GM23248 (cell line): Measurements from ENCODE around the gene HDAC8. TPM values are rescaled to one million over a fixed set of nuclear protein-coding genes. Genes with fewer than 3 reads are reported as not detected.
A peak's percentile ranks its signal among the peaks of the same experiment; 100 is the strongest.

Experiments used
- DNase-seq: peaks from one replicate; pipeline ENCODE4 v3.0.0-alpha.2; 2015
- H2AFZ ChIP-seq: fragments of 200-600 bp; sonication (generic); 2 replicates; pipeline ENCODE4 v1.6.1; 2016; ENCODE audit warnings: antibody characterized with exemption
- H3F3A ChIP-seq: fragments of 200-600 bp; sonication (generic); 2 replicates; pipeline ENCODE4 v1.6.1; 2016; ENCODE audit warnings: mild to moderate bottlenecking, antibody characterized with exemption, mixed run types; ENCODE audit not compliant: insufficient read depth
- H3K27ac ChIP-seq: fragments of 200-600 bp; sonication (generic); 2 replicates; pipeline ENCODE4 v1.5.1; 2016; ENCODE audit warnings: mild to moderate bottlenecking
- H3K27me3 ChIP-seq: fragments of 200-600 bp; sonication (generic); replicated peaks from 2 replicates; pipeline ENCODE4 v1.6.1; 2016; ENCODE audit warnings: mild to moderate bottlenecking; ENCODE audit not compliant: insufficient read depth
- H3K36me3 ChIP-seq: fragments of 200-600 bp; sonication (generic); 2 replicates; pipeline ENCODE4 v1.6.1; 2016; ENCODE audit warnings: low read depth, mild to moderate bottlenecking
- H3K4me1 ChIP-seq: fragments of 200-600 bp; sonication (generic); 2 replicates; pipeline ENCODE4 v1.6.1; 2016; ENCODE audit warnings: mild to moderate bottlenecking; ENCODE audit not compliant: insufficient read depth
- H3K4me2 ChIP-seq: fragments of 200-600 bp; sonication (generic); one replicate; pipeline ENCODE4 v1.6.1; 2016; ENCODE audit warnings: mild to moderate bottlenecking; ENCODE audit not compliant: unreplicated experiment
- H3K4me3 ChIP-seq: fragments of 200-600 bp; sonication (generic); 2 replicates; pipeline ENCODE4 v1.5.1; 2016; ENCODE audit warnings: mild to moderate bottlenecking
- H3K79me2 ChIP-seq: fragments of 200-600 bp; sonication (generic); 2 replicates; pipeline ENCODE4 v1.6.1; 2016; ENCODE audit warnings: mild to moderate bottlenecking; ENCODE audit not compliant: insufficient read depth
- H3K9ac ChIP-seq: fragments of 200-600 bp; sonication (generic); 2 replicates; pipeline ENCODE4 v1.6.1; 2016; ENCODE audit warnings: mild to moderate bottlenecking
- H3K9me2 ChIP-seq: fragments of 200-600 bp; sonication (generic); 2 replicates; pipeline ENCODE4 v1.6.1; 2016; ENCODE audit warnings: mixed run types, mild to moderate bottlenecking, moderate library complexity; ENCODE audit not compliant: insufficient read depth
- H3K9me3 ChIP-seq: fragments of 200-600 bp; sonication (generic); one replicate; pipeline ENCODE4 v1.6.1; 2017; ENCODE audit warnings: low read depth
- H4K20me1 ChIP-seq: fragments of 200-600 bp; sonication (generic); 2 replicates; pipeline ENCODE4 v1.6.0; 2016; ENCODE audit not compliant: insufficient read depth
- EZH2 ChIP-seq: fragments of 200-600 bp; sonication (generic); IDR thresholded peaks from 2 replicates; pipeline ENCODE4 v1.6.1; 2018; ENCODE audit warnings: antibody characterized with exemption, mild to moderate bottlenecking; ENCODE audit not compliant: insufficient read depth, poor library complexity, severe bottlenecking
- EZH2phosphoT487 ChIP-seq: fragments of 200-600 bp; sonication (generic); IDR thresholded peaks from 2 replicates; pipeline ENCODE4 v1.6.1; 2018; ENCODE audit warnings: antibody characterized with exemption, moderate library complexity, mild to moderate bottlenecking, low read depth; ENCODE audit not compliant: insufficient read depth
- WGBS, 2 experiments: methylation state at CpG; one replicate each; pipeline ENCODE4 v1.1.6; 2015 to 2017; ENCODE audit warnings: low lambda C conversion rate in 2 of 2, low coverage in 1 of 2; ENCODE audit errors: missing lambda C conversion rate in 2 of 2; 5-methylcytosine and 5-hydroxymethylcytosine counted together
- in situ Hi-C: fragments of 300-500 bp; cut with MboI; formaldehyde crosslinking; loops from 2 replicates; pipeline ENCODE4 v1.15.0; 2020
- polyA plus RNA-seq: library from polyadenylated mRNA; unstranded; fragments of >200 nt; fragmentation: Nextera tagmentation; extraction: Ambion mirVana; gene quantifications from 2 replicates; pipeline ENCODE4 v1.2.1, GENCODE V29; 2016
- total RNA-seq: library from RNA; depleted of rRNA; stranded (reverse); fragments of >200 nt; shearing (Covaris generic); gene quantifications from 2 replicates; pipeline ENCODE4 v1.2.3, GENCODE V29; 2014

The HDAC8 gene
- total and polyA plus RNA-seq, 2 experiments from 2014 or later = 20.0 to 20.4 TPM

DNA sequence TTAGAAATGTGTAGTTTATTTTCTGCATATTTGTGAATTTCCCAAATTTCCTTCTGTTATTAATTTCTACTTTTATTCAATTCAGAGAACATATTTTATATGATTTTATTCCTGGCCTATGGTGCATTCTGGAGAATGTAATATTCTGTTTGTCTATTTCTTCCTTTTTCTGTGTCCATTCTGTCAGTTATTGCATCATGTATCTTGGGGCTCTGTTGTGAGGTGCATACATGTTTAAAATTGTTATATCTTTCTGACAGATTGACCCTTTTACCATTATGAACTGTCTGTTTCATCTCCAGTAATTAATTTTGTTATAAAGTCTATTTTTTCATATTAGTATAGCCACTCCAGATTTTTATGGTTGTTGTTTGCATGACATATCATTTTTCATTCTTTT, 170.0 kb downstream of the HDAC8 start:
- H4K20me1 ChIP-seq = no peaks in the 10 kb centered on the region
- no peak for DNase-seq
- TF ChIP-seq EZH2 (no peak), EZH2phosphoT487 (no peak)
- no peaks in the 10 kb centered on the region for H3K79me2 ChIP-seq
- H3K4me1 ChIP-seq = no peaks in the 10 kb centered on the region
- no peaks in the 10 kb centered on the region for H3F3A ChIP-seq
- no peaks in the 10 kb centered on the region for H3K27me3 ChIP-seq
- no peak overlapping the region for H2AFZ ChIP-seq
- in situ Hi-C loops = no loop called here
- no peak overlapping the region for H3K27ac ChIP-seq
- H3K9me3 ChIP-seq = no peaks in the 10 kb centered on the region
- H3K4me3 ChIP-seq = no peak overlapping the region
- no peaks in the 10 kb centered on the region for H3K9me2 ChIP-seq
- H3K4me2 ChIP-seq = no peak overlapping the region
- H3K9ac ChIP-seq = no peak overlapping the region
- no peaks in the 10 kb centered on the region for H3K36me3 ChIP-seq

GRCh38 chrX:72399816-72400215, 172.8 kb downstream of the HDAC8 start:
- no peaks in the 10 kb centered on the region for H3K36me3 ChIP-seq
- TF ChIP-seq EZH2 (no peak), EZH2phosphoT487 (no peak)
- peaks cover 11% of the 10 kb centered on the region for H3F3A ChIP-seq
- no peaks in the 10 kb centered on the region for H4K20me1 ChIP-seq
- H2AFZ ChIP-seq = no peak overlapping the region
- no peak overlapping the region for H3K4me3 ChIP-seq
- no peak for DNase-seq
- no peaks in the 10 kb centered on the region for H3K9me2 ChIP-seq
- H3K9me3 ChIP-seq = no peaks in the 10 kb centered on the region
- in situ Hi-C loops = no loop called here
- H3K27ac ChIP-seq = no peak overlapping the region
- H3K79me2 ChIP-seq = no peaks in the 10 kb centered on the region
- no peaks in the 10 kb centered on the region for H3K27me3 ChIP-seq
- H3K4me2 ChIP-seq = no peak overlapping the region
- H3K9ac ChIP-seq = no peak overlapping the region
- H3K4me1 ChIP-seq = peaks cover 15% of the 10 kb centered on the region

GRCh38 chrX:72396117-72396516, 176.5 kb downstream of the HDAC8 start:
- no peak overlapping the region for H3K4me3 ChIP-seq
- no peaks in the 10 kb centered on the region for H4K20me1 ChIP-seq
- no peaks in the 10 kb centered on the region for H3K9me2 ChIP-seq
- H3K36me3 ChIP-seq = no peaks in the 10 kb centered on the region
- peaks cover 29% of the 10 kb centered on the region for H3K4me1 ChIP-seq
- no peaks in the 10 kb centered on the region for H3K9me3 ChIP-seq
- H3K79me2 ChIP-seq = no peaks in the 10 kb centered on the region
- H3K27ac ChIP-seq = no peak overlapping the region
- 0 to 13% methylated on average over 1 of the region's 1 CpG for WGBS, 2 experiments
- TF ChIP-seq EZH2phosphoT487 = no peak
- TF ChIP-seq EZH2 = no peak
- in situ Hi-C loops = no loop called here
- no peak overlapping the region for H3K4me2 ChIP-seq
- H2AFZ ChIP-seq = no peak overlapping the region
- H3K27me3 ChIP-seq = no peaks in the 10 kb centered on the region
- peak; percentile 2 for DNase-seq
- no peak overlapping the region for H3K9ac ChIP-seq
- peaks cover 11% of the 10 kb centered on the region for H3F3A ChIP-seq

GRCh38 chrX:72395237-72395636, 177.4 kb downstream of the HDAC8 start:
- peak overlapping the region; percentile 29; the same call in 1 of the 2 replicates for H2AFZ ChIP-seq
- H3K9ac ChIP-seq = peak overlapping the region; percentile 43
- peak overlapping the region; percentile 58 for H3K27ac ChIP-seq
- H3K27me3 ChIP-seq = no peaks in the 10 kb centered on the region
- 9 to 20% methylated on average over 1 of the region's 1 CpG for WGBS, 2 experiments
- DNase-seq = peak; percentile 42
- no peaks in the 10 kb centered on the region for H3K36me3 ChIP-seq
- H3F3A ChIP-seq = peaks cover 11% of the 10 kb centered on the region
- H3K9me3 ChIP-seq = no peaks in the 10 kb centered on the region
- H4K20me1 ChIP-seq = no peaks in the 10 kb centered on the region
- peaks cover 29% of the 10 kb centered on the region for H3K4me1 ChIP-seq
- H3K4me3 ChIP-seq = peak overlapping the region; percentile 27
- in situ Hi-C loops = no loop called here
- H3K9me2 ChIP-seq = no peaks in the 10 kb centered on the region
- TF ChIP-seq EZH2phosphoT487 (no peak), EZH2 (no peak)
- no peaks in the 10 kb centered on the region for H3K79me2 ChIP-seq
- H3K4me2 ChIP-seq = peak overlapping the region; percentile 66

GRCh38 chrX:72394518-72395170, 178.0 kb downstream of the HDAC8 start:
- Histone ChIP-seq H3K9ac (peak overlapping the region; percentile 43), H3K79me2 (no peaks in the 10 kb centered on the region), H3K27ac (peak overlapping the region; percentile 58), H3K4me3 (peak overlapping the region; percentile 27), H3K36me3 (no peaks in the 10 kb centered on the region), H3K4me2 (peak overlapping the region; percentile 66), H3K9me2 (no peaks in the 10 kb centered on the region), H2AFZ (peak overlapping the region; percentile 29; the same call in 1 of the 2 replicates), H3K9me3 (no peaks in the 10 kb centered on the region), H3K4me1 (peaks cover 29% of the 10 kb centered on the region), H3F3A (peaks cover 11% of the 10 kb centered on the region), H4K20me1 (no peaks in the 10 kb centered on the region), H3K27me3 (no peaks in the 10 kb centered on the region)
- in situ Hi-C loops = no loop called here
- TF ChIP-seq EZH2phosphoT487 = no peak
- DNase-seq = peak; percentile 77
- WGBS, 2 experiments = 4 to 5% methylated on average over 7 to 8 of the region's 8 CpGs
